ENCODE data around the gene CNBD2. TPM values are rescaled to one million over a fixed set of nuclear protein-coding genes. Genes with fewer than 3 reads are reported as not detected.

Gene CNBD2
- total and polyA plus RNA-seq, 10 of the 15 experiments (the other 5 are each of a cell fraction or from before 2014, with no cell fraction given) = 0.86 to 7.4 (median 4.6) TPM

DNA sequence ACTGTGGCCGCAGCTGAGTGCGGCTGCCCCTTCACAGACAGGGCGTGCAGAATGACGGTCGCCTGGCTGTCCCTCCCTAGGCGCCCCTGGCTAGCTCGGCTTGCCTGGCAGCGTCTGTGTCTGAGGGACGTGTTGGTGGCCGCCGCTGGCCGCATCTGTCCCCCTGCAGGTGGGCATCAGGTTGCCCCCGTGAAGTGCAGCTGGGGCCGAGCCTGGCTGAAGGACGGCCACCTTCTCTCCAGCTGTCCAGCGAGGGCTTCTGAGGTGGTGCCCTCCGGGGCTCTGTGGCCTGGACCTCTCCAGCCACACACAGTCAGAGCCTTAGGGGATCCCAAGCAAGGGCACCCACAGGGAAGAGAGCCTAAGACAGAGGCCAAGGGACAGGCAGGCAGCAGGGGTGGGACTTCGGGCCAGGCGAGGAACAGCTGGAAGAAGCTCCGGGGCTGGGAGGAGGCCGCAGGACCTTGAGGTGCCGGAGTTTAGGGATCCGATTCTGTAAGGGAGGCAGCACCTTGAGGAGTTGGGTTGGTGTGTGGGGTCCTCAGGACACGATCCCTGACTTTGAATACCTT lies 97.1 kb downstream of the CNBD2 start:
- no peak for FAIRE-seq
- Histone ChIP-seq H3K27ac (ENCODE audit: control insufficient read depth, insufficient read depth) (no peak overlapping the region), H3K4me3 (peak overlapping the region; percentile 76), H3K79me2 (ENCODE audit: control insufficient read depth, insufficient read depth, low read length) (no peaks in the 10 kb centered on the region), H3K4me2 (ENCODE audit: control insufficient read depth, insufficient read depth) (peak overlapping the region; percentile 99), H4K20me1 (ENCODE audit: control insufficient read depth, insufficient read depth) (no peaks in the 10 kb centered on the region), H3K36me3 (ENCODE audit: control insufficient read depth in 2 of 2, insufficient read depth in 2 of 2, low read length in 1 of 2) (no peaks in the 10 kb centered on the region), H3K9ac (ENCODE audit: control insufficient read depth, insufficient read depth, low read length) (no peak overlapping the region), H3K9me3 (replicated peaks; ENCODE audit: control insufficient read depth, insufficient read depth, low read length) (no peaks in the 10 kb centered on the region), H3K4me1 (ENCODE audit: control insufficient read depth, insufficient read depth, low read length) (peaks cover 4% of the 10 kb centered on the region; the same call in 1 of the 2 replicates), H2AFZ (ENCODE audit: control insufficient read depth, low read depth, low read length) (peak overlapping the region; percentile 98), H3K27me3 (replicated peaks in 1 of 2; ENCODE audit: control insufficient read depth in 2 of 2, insufficient read depth in 2 of 2, low read length in 1 of 2) (no peaks in the 10 kb centered on the region; a peak in 1 of 4 replicates)
- WGBS (ENCODE audit: insufficient coverage, insufficient replicate concordance, low lambda C conversion rate, missing lambda C conversion rate) = 51% methylated on average over 20 of the region's 24 CpGs
- ChIA-PET SMC1A (ENCODE audit: uncharacterized antibody, unreplicated experiment) (interaction anchor here (1.2 kb wide), 1 partner anchor 20 kb away, joined by 4 read pairs; no protein-coding TSS in a partner anchor), POLR2A (interaction anchor here (0.9 to 1.1 kb wide), 3 partner anchors 14 to 65 kb away, joined by 3 read pairs; no protein-coding TSS in a partner anchor), CTCF (interaction anchor here (0.6 to 1.8 kb wide), 4 partner anchors 18 to 77 kb away, joined by 3 to 9 read pairs (median 6); no protein-coding TSS in a partner anchor), RAD21 (ENCODE audit: unreplicated experiment) (interaction anchor here (0.8 to 1.3 kb wide), 3 partner anchors 73 to 112 kb away, joined by 3 to 7 read pairs (median 4); no protein-coding TSS in a partner anchor)
- BruUV-seq (replicated peaks) = no TSS peak
- TF ChIP-seq RUNX3 (IDR thresholded peaks at IDR 0.05; ENCODE audit: low read length) (no peak), PAX8 (IDR thresholded peaks at IDR 0.05) (no peak)
- TF ChIP-seq, protein P1, sequence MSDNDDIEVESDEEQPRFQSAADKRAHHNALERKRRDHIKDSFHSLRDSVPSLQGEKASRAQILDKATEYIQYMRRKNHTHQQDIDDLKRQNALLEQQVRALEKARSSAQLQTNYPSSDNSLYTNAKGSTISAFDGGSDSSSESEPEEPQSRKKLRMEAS (IDR thresholded peaks at IDR 0.05; ENCODE audit: low read depth, low read length) = no peak
- TF ChIP-seq, protein P2, sequence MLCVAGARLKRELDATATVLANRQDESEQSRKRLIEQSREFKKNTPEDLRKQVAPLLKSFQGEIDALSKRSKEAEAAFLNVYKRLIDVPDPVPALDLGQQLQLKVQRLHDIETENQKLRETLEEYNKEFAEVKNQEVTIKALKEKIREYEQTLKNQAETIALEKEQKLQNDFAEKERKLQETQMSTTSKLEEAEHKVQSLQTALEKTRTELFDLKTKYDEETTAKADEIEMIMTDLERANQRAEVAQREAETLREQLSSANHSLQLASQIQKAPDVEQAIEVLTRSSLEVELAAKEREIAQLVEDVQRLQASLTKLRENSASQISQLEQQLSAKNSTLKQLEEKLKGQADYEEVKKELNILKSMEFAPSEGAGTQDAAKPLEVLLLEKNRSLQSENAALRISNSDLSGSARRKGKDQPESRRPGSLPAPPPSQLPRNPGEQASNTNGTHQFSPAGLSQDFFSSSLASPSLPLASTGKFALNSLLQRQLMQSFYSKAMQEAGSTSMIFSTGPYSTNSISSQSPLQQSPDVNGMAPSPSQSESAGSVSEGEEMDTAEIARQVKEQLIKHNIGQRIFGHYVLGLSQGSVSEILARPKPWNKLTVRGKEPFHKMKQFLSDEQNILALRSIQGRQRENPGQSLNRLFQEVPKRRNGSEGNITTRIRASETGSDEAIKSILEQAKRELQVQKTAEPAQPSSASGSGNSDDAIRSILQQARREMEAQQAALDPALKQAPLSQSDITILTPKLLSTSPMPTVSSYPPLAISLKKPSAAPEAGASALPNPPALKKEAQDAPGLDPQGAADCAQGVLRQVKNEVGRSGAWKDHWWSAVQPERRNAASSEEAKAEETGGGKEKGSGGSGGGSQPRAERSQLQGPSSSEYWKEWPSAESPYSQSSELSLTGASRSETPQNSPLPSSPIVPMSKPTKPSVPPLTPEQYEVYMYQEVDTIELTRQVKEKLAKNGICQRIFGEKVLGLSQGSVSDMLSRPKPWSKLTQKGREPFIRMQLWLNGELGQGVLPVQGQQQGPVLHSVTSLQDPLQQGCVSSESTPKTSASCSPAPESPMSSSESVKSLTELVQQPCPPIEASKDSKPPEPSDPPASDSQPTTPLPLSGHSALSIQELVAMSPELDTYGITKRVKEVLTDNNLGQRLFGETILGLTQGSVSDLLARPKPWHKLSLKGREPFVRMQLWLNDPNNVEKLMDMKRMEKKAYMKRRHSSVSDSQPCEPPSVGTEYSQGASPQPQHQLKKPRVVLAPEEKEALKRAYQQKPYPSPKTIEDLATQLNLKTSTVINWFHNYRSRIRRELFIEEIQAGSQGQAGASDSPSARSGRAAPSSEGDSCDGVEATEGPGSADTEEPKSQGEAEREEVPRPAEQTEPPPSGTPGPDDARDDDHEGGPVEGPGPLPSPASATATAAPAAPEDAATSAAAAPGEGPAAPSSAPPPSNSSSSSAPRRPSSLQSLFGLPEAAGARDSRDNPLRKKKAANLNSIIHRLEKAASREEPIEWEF (IDR thresholded peaks at IDR 0.05; ENCODE audit: insufficient replicate concordance, low read depth, low read length) = no peak
- TF ChIP-seq, protein P3, sequence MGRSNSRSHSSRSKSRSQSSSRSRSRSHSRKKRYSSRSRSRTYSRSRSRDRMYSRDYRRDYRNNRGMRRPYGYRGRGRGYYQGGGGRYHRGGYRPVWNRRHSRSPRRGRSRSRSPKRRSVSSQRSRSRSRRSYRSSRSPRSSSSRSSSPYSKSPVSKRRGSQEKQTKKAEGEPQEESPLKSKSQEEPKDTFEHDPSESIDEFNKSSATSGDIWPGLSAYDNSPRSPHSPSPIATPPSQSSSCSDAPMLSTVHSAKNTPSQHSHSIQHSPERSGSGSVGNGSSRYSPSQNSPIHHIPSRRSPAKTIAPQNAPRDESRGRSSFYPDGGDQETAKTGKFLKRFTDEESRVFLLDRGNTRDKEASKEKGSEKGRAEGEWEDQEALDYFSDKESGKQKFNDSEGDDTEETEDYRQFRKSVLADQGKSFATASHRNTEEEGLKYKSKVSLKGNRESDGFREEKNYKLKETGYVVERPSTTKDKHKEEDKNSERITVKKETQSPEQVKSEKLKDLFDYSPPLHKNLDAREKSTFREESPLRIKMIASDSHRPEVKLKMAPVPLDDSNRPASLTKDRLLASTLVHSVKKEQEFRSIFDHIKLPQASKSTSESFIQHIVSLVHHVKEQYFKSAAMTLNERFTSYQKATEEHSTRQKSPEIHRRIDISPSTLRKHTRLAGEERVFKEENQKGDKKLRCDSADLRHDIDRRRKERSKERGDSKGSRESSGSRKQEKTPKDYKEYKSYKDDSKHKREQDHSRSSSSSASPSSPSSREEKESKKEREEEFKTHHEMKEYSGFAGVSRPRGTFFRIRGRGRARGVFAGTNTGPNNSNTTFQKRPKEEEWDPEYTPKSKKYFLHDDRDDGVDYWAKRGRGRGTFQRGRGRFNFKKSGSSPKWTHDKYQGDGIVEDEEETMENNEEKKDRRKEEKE (IDR thresholded peaks at IDR 0.05) = no peak
- in situ Hi-C loops (cut with MboI) (no loop called here), intact Hi-C loops (cut with micrococcal nuclease; ENCODE audit: unreplicated experiment) (no loop called here)
- no peak for ATAC-seq
- DNase-seq (ENCODE audit: low read depth, low spot score) = no peak

Measured in GM12878 (cell line).